ENCODE data around the gene MAGEH1. TPM values are rescaled to one million over a fixed set of nuclear protein-coding genes. Genes with fewer than 3 reads are reported as not detected.

Gene MAGEH1
- total and polyA plus RNA-seq, 2 of the 8 experiments (the other 6 are each of a cell fraction or from before 2014, with no cell fraction given): 9.4 to 13.4 TPM

DNA sequence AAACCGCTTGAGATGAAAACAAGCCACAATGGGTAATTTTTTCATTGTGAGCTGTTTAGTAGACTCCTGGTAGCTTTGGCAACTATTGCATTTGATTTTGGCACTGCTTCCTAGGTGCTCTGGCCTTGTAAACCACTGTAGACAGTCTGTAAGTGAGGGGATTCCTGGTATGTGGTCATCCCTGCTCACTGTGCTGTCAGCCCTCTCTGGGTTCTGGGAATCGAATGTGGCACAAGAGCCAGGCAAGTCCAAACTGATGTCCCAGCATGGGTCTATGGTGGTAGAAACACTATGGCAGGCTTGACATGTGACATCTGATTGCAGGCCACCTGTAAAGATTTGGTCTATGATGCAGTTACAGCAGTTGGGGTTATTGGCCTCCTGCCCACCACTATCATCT lies 35.2 kb downstream of the MAGEH1 start (continued):
- TF ChIP-seq, protein P1, sequence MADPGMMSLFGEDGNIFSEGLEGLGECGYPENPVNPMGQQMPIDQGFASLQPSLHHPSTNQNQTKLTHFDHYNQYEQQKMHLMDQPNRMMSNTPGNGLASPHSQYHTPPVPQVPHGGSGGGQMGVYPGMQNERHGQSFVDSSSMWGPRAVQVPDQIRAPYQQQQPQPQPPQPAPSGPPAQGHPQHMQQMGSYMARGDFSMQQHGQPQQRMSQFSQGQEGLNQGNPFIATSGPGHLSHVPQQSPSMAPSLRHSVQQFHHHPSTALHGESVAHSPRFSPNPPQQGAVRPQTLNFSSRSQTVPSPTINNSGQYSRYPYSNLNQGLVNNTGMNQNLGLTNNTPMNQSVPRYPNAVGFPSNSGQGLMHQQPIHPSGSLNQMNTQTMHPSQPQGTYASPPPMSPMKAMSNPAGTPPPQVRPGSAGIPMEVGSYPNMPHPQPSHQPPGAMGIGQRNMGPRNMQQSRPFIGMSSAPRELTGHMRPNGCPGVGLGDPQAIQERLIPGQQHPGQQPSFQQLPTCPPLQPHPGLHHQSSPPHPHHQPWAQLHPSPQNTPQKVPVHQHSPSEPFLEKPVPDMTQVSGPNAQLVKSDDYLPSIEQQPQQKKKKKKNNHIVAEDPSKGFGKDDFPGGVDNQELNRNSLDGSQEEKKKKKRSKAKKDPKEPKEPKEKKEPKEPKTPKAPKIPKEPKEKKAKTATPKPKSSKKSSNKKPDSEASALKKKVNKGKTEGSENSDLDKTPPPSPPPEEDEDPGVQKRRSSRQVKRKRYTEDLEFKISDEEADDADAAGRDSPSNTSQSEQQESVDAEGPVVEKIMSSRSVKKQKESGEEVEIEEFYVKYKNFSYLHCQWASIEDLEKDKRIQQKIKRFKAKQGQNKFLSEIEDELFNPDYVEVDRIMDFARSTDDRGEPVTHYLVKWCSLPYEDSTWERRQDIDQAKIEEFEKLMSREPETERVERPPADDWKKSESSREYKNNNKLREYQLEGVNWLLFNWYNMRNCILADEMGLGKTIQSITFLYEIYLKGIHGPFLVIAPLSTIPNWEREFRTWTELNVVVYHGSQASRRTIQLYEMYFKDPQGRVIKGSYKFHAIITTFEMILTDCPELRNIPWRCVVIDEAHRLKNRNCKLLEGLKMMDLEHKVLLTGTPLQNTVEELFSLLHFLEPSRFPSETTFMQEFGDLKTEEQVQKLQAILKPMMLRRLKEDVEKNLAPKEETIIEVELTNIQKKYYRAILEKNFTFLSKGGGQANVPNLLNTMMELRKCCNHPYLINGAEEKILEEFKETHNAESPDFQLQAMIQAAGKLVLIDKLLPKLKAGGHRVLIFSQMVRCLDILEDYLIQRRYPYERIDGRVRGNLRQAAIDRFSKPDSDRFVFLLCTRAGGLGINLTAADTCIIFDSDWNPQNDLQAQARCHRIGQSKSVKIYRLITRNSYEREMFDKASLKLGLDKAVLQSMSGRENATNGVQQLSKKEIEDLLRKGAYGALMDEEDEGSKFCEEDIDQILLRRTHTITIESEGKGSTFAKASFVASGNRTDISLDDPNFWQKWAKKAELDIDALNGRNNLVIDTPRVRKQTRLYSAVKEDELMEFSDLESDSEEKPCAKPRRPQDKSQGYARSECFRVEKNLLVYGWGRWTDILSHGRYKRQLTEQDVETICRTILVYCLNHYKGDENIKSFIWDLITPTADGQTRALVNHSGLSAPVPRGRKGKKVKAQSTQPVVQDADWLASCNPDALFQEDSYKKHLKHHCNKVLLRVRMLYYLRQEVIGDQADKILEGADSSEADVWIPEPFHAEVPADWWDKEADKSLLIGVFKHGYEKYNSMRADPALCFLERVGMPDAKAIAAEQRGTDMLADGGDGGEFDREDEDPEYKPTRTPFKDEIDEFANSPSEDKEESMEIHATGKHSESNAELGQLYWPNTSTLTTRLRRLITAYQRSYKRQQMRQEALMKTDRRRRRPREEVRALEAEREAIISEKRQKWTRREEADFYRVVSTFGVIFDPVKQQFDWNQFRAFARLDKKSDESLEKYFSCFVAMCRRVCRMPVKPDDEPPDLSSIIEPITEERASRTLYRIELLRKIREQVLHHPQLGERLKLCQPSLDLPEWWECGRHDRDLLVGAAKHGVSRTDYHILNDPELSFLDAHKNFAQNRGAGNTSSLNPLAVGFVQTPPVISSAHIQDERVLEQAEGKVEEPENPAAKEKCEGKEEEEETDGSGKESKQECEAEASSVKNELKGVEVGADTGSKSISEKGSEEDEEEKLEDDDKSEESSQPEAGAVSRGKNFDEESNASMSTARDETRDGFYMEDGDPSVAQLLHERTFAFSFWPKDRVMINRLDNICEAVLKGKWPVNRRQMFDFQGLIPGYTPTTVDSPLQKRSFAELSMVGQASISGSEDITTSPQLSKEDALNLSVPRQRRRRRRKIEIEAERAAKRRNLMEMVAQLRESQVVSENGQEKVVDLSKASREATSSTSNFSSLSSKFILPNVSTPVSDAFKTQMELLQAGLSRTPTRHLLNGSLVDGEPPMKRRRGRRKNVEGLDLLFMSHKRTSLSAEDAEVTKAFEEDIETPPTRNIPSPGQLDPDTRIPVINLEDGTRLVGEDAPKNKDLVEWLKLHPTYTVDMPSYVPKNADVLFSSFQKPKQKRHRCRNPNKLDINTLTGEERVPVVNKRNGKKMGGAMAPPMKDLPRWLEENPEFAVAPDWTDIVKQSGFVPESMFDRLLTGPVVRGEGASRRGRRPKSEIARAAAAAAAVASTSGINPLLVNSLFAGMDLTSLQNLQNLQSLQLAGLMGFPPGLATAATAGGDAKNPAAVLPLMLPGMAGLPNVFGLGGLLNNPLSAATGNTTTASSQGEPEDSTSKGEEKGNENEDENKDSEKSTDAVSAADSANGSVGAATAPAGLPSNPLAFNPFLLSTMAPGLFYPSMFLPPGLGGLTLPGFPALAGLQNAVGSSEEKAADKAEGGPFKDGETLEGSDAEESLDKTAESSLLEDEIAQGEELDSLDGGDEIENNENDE (IDR thresholded peaks at IDR 0.05; ENCODE audit: insufficient replicate concordance, low read length): no peak
- TF ChIP-seq, protein P2, sequence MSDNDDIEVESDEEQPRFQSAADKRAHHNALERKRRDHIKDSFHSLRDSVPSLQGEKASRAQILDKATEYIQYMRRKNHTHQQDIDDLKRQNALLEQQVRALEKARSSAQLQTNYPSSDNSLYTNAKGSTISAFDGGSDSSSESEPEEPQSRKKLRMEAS (IDR thresholded peaks at IDR 0.05): no peak
- no peak for TF ChIP-seq SP1 (IDR thresholded peaks at IDR 0.05; ENCODE audit: low read depth, low read length)
- TF ChIP-seq RFX5 (IDR thresholded peaks at IDR 0.05; ENCODE audit: borderline replicate concordance, low read depth, low read length): no peak
- TF ChIP-seq SP4 (IDR thresholded peaks at IDR 0.05; ENCODE audit: low read length): no peak
